ENCODE data around the gene DNASE1L1.

The DNASE1L1 gene

GRCh38 chrX:154409222-154409871, at the start of gene DNASE1L1:
TSS of gene DNASE1L1 (minus strand) at chrX:154409254. CDS start at chrX:154405568, 3,686 bp downstream.
- peak; percentile 53 for DNase-seq

DNA sequence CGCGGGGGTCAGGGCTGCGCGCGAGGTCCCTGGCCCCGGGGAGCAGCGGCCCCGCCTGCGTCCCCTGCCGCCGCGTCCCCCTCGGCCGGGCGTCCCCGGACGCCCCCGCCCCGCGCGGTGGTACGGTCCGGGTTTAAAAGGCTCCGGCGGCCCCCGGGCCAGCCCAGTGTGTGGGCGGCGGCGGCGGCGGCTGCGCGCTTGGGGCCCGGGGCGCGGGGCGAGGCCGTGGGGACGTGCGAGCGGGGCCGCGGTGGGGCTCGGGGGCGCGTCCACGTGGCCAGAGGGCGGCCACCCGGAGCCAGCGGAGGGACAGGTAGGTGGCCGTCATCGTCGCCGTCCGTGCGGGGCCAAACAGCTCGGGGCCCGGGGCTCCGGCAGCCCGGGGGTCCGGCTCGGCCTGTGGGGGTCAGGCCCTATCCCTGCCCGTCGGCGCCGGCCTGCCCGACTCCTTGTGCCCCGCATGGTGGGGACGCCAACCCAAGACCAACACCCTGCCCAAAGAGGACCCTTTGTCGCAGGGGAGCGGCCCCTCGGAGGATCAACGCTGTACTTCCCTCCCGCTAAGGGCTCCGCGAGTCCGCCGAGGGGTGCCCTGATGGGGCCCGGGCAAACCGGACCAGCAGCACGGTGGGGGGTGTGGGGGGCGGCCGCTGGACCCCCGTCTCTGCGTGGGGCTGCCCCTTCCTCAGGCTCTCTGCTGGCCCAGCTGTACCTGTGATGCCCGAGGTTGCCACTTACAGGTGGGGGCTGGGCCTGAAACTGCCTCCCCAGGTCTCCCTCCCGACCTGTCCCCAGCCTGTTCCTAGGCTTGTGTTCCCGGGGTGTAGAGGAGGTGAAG, 49.3 kb upstream of the DNASE1L1 start, which contains the start of gene PLXNA3:
TSS of gene PLXNA3 (plus strand) at position 166 of the 838 bp plus-strand sequence. CDS start 1,903 bp downstream, outside the sequence.
- peak; percentile 57 for DNase-seq

GRCh38 chrX:154457491-154458115, 48.5 kb upstream of the DNASE1L1 start:
- DNase-seq = peak; percentile 59

- no peak for DNase-seq
Observed at GRCh38 chrX:154452823-154453222, 43.8 kb upstream of the DNASE1L1 start.

DNA sequence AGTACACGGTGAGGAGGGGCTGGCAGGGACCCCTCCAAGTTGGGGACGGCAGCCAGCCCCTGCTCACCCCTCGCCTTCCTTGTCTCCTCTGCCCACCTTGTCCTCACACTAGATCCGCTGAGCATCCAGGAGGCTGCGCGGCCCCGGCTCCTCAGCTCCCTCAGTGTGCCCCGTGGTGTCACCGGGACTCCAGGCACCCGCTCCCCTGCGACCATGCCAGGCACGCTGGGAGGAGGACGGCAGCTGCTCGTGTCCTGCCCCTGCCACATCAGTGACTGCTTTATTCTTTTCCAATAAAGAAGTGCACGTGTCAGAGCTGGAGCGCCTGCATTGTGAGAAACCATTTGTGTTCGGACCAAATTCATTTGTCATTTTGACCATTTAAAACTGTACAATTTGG, 41.3 kb upstream of the DNASE1L1 start:
- no peak for DNase-seq

DNA sequence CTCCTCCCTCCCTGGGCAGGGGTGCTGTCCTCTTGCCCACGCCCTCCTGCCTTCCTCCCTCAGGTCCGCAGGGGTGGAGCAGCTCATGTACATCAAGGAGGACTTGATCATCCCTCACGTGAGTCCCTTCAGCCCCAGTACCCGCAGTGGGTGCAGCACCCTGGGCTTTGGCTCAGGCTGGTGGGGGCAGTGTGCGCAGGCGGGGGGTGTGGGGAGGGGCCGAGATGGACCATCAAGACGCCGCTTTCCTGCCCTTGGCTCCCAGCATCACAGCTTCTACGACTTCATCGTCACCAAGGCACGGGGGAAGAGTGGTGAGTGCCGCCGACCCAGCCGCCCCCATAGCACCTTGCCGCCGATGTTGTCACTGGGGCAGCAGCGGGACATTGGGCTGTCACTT, 40.6 kb upstream of the DNASE1L1 start:
- no peak for DNase-seq

DNA sequence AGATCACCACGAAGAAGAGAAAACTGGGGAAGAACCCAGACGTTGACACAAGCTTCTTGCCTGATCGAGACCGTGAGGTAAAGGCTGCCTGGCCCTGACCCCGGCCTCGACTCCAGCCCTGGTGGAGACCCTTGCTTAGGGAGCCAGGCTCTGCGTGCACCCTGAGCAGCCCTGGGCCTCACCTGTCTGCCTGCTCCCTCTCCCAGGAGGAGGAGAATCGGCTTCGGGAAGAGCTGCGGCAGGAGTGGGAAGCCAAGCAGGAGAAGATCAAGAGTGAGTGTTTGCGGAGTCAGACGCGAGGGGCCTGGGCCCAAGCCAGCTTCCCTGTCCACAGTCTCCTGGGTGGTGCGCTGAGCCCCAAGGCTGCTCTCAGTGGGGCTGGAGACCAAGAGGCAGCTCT, 39.4 kb upstream of the DNASE1L1 start:
- no peak for DNase-seq

DNA sequence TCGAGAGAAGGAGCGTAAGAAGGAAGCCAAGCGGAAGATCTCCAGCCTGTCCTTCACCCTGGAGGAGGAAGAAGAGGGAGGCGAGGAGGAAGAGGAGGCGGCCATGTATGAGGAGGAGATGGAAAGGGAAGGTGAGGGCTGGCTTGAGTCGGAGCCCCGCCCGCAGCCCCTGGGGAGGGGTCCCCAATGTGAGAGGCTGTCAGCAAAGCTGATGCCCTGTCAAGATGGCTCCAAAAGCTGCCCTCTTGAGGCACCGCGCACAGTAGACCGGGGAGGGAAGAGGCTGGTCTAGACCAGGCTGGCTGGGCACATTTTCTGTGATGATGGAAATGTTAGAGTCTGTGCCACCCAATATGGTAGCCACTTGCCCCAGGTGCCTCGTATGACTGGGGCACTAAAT, 37.4 kb upstream of the DNASE1L1 start:
- no peak for DNase-seq

- no peak for DNase-seq
Observed at GRCh38 chrX:154445776-154446175, 36.7 kb upstream of the DNASE1L1 start.

GRCh38 chrX:154444755-154445246, 35.7 kb upstream of the DNASE1L1 start:
- DNase-seq = no peak

GRCh38 chrX:154443992-154444754, 35.1 kb upstream of the DNASE1L1 start, which contains the start of gene FAM50A:
TSS of gene FAM50A (plus strand) at chrX:154444141. CDS start at chrX:154444236, 95 bp downstream.
- DNase-seq = peak; percentile 74

DNA sequence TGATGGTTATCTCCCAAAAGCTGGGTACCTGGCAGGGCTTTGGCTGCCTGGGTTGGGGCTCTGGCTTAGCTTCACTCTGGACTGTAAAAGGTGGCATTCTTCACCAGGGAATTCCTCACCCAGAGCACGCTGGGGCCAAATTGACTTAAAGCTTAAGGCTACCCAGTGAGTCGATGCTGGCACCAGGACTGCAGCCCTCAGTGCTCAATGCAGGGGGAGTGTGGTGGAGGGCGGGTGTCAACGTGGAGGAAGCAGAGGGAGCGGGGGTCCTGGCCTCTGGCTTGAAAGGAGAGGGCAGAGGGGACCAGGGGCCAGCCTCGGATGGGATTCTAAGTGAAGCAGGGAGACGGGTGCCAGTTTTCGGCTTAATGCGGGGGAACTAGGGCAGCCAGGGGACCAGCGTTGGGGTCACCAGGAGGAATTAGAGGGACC, 34.4 kb upstream of the DNASE1L1 start:
- no peak for DNase-seq

DNA sequence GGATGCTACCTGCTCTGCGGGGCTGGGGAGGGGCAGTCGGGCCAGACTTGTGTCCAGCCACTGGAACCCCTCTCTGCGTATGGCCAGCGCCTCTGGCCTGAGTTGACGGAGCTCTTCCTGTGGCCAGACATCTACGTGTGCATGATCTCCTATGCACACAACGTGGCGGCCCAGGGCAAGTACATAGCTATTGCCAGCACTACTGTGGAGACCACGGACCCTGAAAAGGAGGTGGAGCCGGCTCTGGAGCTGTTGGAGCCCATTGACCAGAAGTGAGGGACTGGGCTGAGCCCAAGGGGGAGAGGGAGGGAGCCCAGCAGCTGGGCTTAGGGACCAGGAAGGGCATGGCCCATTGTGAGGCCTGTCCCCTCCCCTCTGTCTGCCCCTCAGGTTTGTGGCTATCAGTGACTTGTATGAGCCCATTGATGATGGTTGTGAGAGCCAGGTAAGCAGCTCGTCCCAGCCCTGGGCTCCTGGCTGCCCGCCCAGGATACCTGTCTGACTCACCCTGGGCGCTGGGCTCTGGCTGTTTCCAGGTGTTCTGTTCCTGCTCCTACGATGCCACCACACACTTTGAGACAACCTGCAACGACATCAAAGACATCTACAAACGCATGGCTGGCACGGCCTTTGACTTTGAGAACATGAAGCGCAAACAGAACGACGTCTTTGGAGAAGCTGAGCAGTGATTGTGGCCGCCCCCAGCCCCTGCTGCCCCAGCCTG, 33.1 kb upstream of the DNASE1L1 start:
- DNase-seq = no peak

DNA sequence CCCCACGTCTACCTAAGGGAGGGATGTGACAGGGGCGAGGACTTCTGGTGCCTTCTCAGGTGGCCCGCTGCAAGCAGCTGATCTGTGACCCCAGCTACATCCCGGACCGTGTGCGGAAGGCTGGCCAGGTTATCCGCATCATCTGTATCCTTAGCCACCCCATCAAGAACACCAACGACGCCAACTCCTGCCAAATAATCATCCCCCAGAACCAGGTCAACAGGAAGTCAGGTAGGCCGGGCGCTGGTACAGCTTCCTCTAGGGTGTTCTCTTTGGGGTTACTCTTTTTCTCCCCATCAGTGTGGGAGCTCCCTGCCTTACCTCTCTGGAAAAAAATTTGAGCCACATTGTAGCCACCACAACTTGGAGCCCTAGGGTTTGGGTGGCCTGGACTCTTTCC, 32.5 kb upstream of the DNASE1L1 start:
- DNase-seq = no peak

GRCh38 chrX:154440623-154441357, 31.7 kb upstream of the DNASE1L1 start:
- no peak for DNase-seq

GRCh38 chrX:154439841-154440240, 30.8 kb upstream of the DNASE1L1 start:
- no peak for DNase-seq

DNA sequence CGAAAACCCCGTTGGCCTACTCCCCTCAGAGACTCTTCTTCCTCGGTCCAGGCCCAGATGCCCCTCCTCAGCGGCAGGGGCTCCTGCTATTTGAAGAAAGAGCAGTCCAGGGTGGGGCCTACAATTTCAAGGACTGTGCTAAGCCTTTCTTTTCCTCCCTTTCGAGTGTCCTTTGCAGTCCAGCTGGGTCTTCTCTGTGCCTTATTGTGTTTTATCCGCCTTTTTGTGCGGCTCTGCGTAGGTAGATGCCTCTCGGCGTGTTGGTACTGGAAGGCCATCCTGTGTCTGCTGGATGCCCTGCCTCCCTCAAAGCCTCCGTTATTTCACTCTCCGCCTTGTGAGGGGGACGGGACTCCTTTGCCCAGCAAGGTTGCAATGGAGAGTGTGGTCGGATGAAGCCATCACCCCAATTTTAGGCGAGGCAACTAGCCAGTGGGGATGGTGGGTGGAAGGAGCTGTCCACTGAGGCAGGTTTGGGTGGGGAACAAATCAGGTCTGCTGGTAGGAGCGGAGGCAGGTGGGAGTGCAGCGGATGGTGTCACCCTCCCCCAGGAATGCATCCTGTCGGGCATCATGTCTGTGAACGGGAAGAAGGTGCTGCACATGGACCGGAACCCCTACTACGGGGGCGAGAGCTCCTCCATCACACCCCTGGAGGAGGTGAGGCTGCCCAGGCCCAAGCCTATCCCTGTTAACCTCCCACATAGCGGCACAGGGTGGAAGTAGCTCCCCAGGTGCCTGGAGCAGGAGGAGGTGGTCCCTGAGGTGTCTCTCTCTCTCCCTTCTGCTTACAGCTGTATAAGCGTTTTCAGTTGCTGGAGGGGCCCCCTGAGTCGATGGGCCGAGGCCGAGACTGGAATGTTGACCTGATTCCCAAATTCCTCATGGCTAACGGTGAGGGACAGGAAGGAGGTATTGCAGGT, 29.2 kb upstream of the DNASE1L1 start:
- no peak for DNase-seq

DNA sequence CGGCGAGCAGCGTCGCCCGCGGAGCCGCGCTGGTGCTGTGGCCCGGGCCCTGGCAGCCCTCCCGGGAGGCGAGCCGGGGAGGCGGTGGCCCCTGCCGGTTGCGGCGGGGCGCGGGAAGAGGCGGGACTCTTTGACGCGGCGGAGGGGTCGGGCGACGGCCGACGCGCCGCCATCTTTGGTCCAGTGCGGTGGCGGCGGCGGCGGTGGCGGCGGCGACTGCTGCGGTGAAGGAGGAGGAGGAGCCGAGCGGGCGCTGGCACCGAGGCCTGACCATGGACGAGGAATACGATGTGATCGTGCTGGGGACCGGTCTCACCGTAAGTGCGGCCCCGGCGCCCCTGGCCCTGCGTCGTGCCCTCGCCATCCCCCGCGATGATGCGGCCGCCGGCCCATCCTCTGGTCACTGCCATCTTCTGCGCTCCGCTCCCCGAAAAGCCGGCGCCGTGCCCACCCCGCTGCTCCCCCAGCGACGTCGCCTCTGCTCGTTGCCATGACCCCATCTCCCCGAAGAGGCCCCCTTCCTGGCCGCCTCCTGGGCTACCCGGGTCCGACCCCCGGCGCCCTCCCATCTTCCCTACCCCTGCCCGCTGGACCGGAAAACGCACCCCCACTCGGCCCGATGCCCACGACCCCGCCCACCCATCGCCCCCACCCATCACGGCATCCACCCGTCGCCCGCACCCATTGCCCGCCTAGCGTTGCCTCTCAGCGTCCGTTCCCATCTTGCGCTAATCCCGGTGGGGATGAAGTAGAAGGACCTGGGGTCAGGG, 28.1 kb upstream of the DNASE1L1 start, which contains the start of gene GDI1:
TSS of gene GDI1 (plus strand) at position 172 of the 770 bp plus-strand sequence. CDS start at position 273, 101 bp downstream.
- DNase-seq = peak; percentile 53

Data from activated CD4-positive, alpha-beta T cell treated with anti-CD3 and anti-CD28 coated beads, Interleukin-10, Interleukin-2, amounts not matched to agents 100 ng/mL and 50 ng/mL, durations not matched to agents 16 hours and 8 hours (primary cell).